NCI-H2196 treated with DMSO at 0.1 percent for 48 hours (cell line): ENCODE measurements around the gene SYDE2.
"Not testable (repeated sequence)": the region's sequence is repeated elsewhere in the genome, so short reads cannot be mapped to it uniquely, and the experiment has no call there.

Experiments
- DNase-seq: peaks from one replicate; lab custom pipeline; 2025; ENCODE audit not compliant: unreplicated experiment; lab: John Stamatoyannopoulos, UW

Gene SYDE2

DNA sequence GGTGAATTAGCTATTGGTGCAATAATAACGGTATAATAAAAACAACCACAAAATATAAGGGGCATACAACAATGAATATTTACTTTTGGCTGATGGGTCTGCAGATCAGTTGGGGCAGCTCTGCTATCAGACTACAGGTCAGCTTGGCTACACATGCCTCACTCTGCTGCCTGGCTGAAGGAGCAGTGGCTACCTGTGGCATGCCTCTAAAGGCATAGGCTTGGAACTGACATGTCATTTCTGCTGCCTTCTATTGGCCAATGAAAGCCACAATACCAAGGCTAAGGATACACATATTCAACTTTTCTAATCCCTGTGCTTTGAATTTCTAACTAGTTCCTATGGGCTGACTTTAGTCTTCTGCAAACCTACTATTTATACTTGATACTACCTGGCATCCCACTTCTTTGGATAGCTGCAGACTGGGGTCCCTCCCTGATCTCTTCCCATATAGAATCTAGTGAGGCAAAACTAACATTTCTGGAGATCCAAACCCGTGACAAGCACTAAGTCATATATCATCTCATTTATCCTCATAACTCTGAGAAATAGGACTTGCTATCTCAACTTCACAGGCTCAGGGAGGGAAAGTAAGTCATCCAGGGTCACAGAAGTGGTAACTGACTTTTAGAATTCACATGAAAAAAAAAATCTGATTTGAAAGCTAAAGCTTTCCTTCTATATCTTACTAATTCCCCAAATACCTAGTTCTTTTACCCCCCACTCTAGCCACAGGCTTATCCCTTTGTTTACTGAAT lies 19.2 kb upstream of the SYDE2 start:
- no peak for DNase-seq

DNA sequence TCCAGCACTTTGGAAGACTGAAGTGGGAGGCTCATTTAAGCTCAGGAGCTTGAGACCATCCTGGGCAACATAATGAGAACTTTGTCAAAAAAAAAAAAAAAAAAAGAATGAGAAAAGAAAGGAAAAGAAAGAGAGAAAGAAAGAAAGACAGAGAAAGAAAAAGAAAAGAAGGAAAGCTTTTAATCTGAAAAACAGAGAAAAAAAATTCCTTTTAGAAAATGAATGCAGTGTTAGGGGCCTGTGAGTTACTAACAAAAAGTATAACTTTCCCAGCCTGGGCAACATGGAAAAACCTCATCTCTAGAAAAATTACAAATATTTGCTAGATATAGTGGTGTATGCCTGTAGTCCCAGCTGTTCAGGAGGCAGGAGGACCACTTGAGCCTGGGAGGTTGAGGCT lies 15.9 kb upstream of the SYDE2 start:
- DNase-seq = no peak

DNA sequence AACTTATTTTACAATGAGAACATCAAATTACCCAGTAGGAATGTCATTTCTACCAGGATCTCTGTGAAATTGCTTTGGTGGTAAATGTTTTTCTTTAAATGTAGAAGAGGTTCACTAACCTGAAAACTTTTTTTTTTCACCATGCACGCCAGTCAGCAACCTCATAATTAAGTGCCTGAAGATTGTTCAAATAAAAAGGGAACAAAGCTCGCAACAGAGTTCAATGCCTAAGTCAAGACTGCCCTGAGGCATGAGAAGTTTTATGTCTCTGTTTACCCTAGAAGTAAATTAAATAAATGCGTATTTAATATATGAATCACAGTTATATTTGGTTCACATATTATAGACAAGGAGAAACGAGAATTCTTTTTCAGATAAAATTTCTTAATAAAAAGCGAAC lies 13.8 kb upstream of the SYDE2 start:
- DNase-seq = no peak

GRCh38 chr1:85208488-85208887 lies 7.7 kb upstream of the SYDE2 start:
- no peak for DNase-seq

DNA sequence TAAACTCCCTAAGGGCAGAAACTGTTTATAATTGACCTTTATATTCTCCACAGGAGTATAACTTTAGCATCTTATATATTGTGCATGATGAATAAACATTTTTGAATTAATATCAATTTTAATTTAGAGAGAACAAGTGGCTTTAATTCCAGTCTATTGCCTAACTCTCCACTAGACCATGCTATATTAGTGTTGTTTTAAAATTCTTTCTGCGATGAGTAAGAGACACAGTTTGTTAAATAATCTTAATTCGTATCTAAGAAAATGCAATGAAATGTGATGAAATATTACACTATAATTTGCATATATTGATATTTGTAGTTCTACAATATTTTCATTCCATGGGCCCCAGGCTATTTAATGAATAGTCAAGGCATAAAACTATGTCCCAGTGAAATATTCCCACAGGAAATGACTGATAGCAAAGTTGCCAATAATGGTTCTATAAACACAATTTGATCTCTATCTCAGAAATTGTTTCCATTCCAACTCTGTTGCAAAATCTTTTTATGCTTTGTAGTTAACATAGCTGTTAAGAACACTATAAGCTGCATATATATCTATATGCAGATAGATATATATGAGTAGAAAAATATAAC lies 2.9 kb upstream of the SYDE2 start:
- DNase-seq = no peak

DNA sequence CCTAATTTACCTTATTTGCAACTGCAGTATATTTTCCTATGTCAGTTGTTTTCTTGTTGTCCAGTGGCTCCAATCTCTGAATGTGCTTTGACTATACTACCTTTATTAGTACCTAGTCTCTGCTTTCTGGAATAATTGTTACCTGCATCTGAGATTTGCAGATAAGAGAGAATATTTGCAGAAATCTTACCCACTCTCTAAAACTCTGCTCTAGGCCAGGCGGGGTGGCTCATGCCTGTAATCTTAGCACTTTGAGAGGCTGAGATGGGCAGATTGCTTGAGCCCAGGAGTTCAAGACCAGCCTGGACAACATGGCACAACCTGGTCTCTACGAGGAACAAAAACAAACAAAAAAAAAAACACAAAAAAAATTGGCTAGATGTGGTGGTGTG lies 2.0 kb upstream of the SYDE2 start:
- no peak for DNase-seq

- no peak for DNase-seq
Measured at GRCh38 chr1:85202092-85202863, 1.5 kb upstream of the SYDE2 start.

- peak; percentile 15 for DNase-seq
Measured at GRCh38 chr1:85201340-85202091, 700 bp upstream of the SYDE2 start.

DNA sequence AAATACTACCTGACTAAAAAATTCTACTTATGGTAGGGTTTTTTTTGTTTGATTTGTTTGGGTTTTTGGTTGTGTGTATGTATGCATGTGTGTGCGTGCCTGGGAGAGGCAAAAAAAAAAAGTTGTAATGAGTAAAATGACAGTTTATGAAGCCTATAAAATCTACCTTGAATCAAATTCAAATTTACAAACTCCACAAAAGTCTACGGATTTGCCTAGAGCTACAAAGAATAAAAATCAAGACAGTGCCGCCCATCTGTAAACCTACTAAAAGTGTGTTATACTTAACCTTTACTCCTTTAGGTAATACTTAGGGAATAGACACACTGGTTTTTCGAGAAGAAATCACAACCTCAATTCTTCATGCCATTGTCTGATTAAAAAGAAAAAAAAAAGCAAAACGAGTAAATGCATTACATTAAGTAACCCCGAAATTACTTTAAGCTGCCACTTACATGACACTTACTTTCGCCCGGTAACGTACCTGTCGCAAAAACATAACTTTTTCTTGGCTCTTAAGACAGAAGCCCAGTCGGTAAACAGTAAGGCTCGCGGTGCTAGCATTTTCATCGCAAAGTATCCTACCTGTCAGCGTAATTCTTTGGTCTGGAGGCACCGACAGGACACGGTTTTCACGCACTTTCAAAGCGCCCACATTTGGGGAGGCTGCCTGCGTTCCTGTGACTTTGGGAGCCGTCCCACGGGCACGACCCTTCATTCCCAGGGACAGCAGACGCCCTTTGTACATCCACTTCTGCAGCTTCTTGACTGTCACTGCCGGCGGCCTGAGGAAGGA lies 951 bp downstream of the SYDE2 start:
- DNase-seq = no peak

DNA sequence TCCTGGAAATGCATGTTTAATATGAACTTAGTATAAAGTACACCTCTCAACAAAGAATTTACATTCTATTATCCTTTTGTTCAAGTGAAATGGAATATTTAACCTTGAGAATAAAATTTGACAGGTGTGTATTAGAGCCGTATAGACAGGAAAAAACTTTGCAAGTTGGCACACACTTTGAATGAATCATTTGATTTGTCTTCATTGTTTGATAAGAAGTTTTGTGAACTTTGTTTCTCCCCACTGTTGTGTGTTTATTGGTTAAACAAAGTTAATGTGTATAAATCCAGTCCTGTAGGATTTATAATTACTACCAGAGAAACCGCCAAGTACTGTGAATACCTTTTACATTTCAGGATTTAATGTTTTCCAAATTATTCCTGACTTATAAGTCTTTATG lies 2.0 kb downstream of the SYDE2 start:
- DNase-seq = no peak

DNA sequence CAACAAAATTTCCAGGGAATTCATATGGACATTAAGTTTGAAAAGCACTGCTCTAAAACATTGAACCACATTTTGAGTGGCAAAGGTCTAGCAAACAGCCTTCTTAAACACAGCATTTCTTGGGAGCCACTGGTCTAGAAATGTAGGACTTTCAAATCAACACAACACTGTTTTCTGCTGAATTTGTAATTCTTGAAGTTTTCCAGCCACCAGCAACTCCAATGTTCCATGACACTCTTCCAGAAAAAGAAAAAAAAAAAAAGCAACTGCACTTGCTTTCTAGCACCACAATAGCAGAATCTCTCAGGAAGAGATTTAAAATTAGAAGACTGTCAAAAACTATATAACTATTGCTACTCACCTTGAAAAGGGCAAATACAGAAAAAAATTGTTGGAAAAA lies 4.5 kb downstream of the SYDE2 start:
- no peak for DNase-seq

GRCh38 chr1:85195703-85196102 lies 5.1 kb downstream of the SYDE2 start:
- no peak for DNase-seq

DNA sequence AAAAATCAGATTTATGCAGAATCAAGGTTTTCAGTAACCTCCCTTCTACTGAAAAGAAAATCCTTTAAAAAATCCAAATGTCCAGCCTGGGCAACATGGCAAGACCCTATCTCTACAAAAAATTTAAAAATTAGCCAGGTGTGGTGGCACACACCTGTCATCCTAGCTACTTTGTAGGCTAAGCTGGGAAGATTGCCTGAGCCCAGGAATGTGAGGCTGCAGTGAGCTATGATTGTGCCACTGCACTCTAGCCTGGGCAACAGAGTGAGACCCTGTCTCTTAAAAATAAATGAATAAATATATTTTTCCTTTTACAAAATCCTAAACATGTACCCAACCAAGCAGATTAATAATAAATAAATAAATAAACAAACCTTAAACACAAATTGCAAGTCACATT lies 8.7 kb downstream of the SYDE2 start:
- not testable (repeated sequence) for DNase-seq

DNA sequence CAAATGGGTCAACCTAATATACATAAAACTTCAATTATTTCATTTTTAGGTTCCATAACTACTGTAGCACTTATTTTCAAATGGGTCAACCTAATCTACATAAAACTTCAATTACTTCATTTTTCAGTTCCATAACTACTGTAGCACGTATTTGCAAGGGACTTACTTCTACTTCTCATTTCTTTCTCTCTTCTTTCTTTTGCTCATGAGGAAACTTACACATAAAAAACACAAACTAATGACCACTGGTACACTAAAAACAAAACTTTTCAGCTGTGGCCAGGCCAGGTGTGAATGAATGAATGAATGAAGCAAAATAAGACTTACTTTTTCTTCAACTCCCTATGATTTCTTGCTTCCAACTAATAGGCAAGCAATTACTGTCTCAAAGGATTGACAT lies 11.7 kb downstream of the SYDE2 start:
- no peak for DNase-seq

DNA sequence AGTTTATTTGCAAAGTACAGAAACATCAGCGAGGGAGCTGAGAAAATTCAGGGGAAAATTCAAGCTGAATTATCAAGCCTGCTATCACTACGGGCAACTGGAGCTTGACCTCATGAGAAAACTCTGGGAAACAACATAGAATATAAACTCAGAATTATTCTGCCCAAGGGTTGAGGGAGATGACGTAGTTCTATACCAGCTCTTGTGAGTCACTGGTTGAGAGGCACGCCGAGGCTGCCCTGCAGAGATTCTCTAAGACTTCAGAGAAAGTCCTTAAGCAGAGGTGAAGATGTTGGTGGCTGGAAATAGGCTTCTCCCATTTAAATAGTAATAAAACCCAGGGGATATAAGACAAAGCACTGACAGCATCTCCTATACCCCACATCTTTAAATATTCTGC lies 12.3 kb downstream of the SYDE2 start:
- DNase-seq = no peak

DNA sequence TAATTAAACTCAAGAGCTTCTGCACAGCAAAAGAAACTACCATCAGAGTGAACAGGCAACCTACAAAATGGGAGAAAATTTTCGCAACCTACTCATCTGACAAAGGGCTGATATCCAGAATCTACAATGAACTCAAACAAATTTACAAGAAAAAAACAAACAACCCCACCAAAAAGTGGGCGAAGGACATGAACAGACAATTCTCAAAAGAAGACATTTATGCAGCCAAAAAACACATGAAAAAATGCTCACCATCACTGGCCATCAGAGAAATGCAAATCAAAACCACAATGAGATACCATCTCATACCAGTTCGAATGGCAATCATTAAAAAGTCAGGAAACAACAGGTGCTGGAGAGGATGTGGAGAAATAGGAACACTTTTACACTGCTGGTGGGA lies 13.8 kb downstream of the SYDE2 start:
- not testable (repeated sequence) for DNase-seq

DNA sequence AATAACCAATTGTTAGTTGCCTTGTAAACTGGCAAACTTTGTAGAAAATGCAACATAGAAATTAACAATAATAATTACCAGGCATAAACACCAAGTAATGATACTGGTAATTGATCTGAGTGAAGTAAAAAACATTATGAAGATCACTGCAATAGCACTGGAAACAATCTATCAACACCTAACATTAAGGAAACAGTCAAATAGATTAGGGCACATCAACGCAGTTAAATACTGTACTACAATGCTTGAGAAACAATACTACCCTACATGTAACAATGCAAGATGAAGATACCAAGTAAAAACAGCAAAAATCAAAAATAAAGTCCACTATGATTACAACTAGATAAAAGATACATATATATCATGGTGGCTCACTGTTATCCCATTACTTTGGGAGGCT lies 16.6 kb downstream of the SYDE2 start:
- DNase-seq = no peak

DNA sequence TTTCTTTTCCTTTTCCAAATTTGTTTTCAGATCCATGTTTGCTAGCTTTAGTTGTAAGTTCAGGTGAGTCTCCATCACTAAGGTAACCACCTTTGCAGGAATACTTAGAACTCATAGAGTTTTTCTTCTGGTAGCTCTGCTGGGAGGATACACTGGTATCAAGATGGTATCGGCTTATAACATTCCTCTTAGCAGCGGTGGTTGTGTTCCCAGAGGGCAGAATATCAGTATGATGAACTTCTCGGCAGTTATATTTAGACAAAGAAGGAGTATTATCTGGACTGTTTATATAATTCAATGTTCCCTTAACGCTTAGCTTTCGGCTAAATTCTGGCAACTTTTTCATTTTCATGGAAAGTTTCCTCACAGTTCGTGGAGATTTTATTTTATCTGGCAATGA lies 18.1 kb downstream of the SYDE2 start:
- no peak for DNase-seq

DNA sequence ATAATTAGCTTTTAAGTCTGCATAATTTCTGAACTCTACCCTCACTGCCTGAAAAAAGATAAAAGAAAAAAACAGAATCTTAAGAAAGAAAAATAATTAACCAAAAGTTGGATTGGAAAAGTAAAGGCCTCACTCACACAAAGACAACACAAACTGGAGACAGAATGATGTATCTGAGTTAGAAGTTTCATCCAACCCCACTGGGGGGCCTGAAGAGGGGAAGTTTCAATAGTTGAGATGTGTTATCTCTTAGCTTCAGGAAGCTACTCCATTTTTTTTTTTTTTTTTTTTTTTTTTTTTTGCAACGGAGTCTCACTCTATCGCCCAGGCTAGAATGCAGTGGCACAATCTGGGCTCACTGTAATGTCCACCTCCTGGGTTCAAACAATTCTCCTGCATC lies 19.9 kb downstream of the SYDE2 start:
- DNase-seq = no peak

DNA sequence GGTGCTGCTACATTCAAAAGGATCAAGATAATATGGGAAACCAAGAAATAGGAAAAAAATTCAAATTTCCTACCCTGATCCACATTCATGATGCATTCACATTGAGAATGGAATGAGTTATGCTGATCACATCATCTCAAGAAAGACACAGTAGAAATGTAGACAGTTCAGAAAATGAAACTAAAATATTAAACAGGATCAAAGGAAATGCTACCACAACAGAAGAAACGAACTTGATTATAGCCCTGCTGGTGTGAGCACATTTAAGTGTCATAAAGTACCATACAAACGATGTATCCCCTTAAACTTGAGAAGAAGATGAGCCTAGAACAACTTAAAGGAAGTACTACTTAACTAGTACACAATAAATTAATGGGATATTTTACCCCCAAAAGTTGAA lies 21.3 kb downstream of the SYDE2 start:
- no peak for DNase-seq

GRCh38 chr1:85178396-85178795 lies 22.4 kb downstream of the SYDE2 start:
- no peak for DNase-seq
